Keratinocyte (primary cell): ENCODE measurements around the gene NF2.

ENCODE experiments used
- EZH2 ChIP-seq: IDR thresholded peaks from one replicate; pipeline ENCODE4 v1.6.1; 2012; ENCODE audit warnings: inconsistent platforms, mild to moderate bottlenecking, low read length, moderate library complexity
- TF ChIP-seq, protein P1 (sequence below), 3 experiments: IDR thresholded peaks in 1 of 3; conservative IDR thresholded peaks in 1 of 3; optimal IDR thresholded peaks in 1 of 3; 2 replicates in 2 of 3; 3 replicates in 1 of 3; pipeline versions ENCODE3 to v1.5.1; 2011; ENCODE audit warnings: low read length in 3 of 3, mild to moderate bottlenecking in 3 of 3, moderate library complexity in 2 of 3, control low read depth in 1 of 3, inconsistent platforms in 1 of 3; ENCODE audit not compliant: insufficient read depth in 2 of 3; ENCODE audit errors: extremely low read depth in 1 of 3

DNA sequence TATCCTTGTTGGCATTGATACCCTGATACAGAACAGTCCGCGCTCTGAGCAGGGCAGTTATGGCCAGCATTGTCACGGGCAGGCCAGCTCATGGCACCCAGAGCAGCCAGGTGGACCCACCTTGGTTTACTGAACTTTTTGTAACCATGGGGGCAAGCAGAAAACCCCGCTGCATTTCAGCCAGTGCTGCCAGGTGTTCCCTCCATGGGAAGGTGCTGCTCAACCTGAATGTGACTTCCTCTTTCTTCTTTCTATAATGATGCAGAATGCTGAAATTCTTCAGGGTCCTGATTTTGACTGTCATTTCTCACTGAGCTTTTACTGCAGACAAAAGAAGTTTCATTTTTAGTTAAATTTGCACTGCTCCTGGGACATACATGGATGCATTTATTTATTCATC is 80.8 kb downstream of the NF2 start:
- TF ChIP-seq, protein P1, sequence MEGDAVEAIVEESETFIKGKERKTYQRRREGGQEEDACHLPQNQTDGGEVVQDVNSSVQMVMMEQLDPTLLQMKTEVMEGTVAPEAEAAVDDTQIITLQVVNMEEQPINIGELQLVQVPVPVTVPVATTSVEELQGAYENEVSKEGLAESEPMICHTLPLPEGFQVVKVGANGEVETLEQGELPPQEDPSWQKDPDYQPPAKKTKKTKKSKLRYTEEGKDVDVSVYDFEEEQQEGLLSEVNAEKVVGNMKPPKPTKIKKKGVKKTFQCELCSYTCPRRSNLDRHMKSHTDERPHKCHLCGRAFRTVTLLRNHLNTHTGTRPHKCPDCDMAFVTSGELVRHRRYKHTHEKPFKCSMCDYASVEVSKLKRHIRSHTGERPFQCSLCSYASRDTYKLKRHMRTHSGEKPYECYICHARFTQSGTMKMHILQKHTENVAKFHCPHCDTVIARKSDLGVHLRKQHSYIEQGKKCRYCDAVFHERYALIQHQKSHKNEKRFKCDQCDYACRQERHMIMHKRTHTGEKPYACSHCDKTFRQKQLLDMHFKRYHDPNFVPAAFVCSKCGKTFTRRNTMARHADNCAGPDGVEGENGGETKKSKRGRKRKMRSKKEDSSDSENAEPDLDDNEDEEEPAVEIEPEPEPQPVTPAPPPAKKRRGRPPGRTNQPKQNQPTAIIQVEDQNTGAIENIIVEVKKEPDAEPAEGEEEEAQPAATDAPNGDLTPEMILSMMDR (optimal IDR thresholded peaks at IDR 0.05 in 1 of 3, IDR thresholded peaks at IDR 0.05 in 1 of 3, conservative IDR thresholded peaks at IDR 0.05 in 1 of 3; ENCODE audit: extremely low read depth in 1 of 3, insufficient read depth in 2 of 3, low read length in 3 of 3) = no peak
- TF ChIP-seq EZH2 = no peak
